BE2C (cell line): ENCODE measurements around the gene THSD7A.
"Not testable (repeated sequence)": the region's sequence is repeated elsewhere in the genome, so short reads cannot be mapped to it uniquely, and the experiment has no call there.

Experiments used
- DNase-seq: peaks from one replicate; pipeline ENCODE4 v3.0.0-alpha.2; 2020
- H3K27me3 ChIP-seq: fragments of 250-450 bp; sonication (Bioruptor Pico); 2 replicates; pipeline ENCODE4 v1.5.1; 2020; ENCODE audit warnings: mild to moderate bottlenecking
- H3K36me3 ChIP-seq: fragments of 250-450 bp; sonication (Bioruptor Pico); 2 replicates; pipeline ENCODE4 v1.5.1; 2020; ENCODE audit warnings: mild to moderate bottlenecking
- H3K4me1 ChIP-seq: fragments of 250-450 bp; sonication (Bioruptor Pico); 2 replicates; pipeline ENCODE4 v1.5.1; 2020
- H3K4me3 ChIP-seq: 2 replicates; pipeline ENCODE4 v1.5.1; 2011; ENCODE audit warnings: low read depth, low read length
- H3K9me3 ChIP-seq: fragments of 250-450 bp; sonication (Bioruptor Pico); 2 replicates; pipeline ENCODE4 v1.5.1; 2020
- CTCF ChIP-seq: IDR thresholded peaks from 2 replicates; pipeline ENCODE4 v1.5.1; 2012; ENCODE audit warnings: mild to moderate bottlenecking, low read depth, low read length

Gene THSD7A

GRCh38 chr7:11529382-11529781 lies 302.6 kb downstream of the THSD7A start:
- no peak for TF ChIP-seq CTCF
- Histone ChIP-seq H3K9me3 (no peaks in the 10 kb centered on the region; the same call in 1 of the 2 replicates), H3K27me3 (no peaks in the 10 kb centered on the region), H3K4me1 (no peaks in the 10 kb centered on the region), H3K36me3 (peaks cover 3% of the 10 kb centered on the region; the same call in 1 of the 2 replicates), H3K4me3 (no peak overlapping the region)
- no peak for DNase-seq

DNA sequence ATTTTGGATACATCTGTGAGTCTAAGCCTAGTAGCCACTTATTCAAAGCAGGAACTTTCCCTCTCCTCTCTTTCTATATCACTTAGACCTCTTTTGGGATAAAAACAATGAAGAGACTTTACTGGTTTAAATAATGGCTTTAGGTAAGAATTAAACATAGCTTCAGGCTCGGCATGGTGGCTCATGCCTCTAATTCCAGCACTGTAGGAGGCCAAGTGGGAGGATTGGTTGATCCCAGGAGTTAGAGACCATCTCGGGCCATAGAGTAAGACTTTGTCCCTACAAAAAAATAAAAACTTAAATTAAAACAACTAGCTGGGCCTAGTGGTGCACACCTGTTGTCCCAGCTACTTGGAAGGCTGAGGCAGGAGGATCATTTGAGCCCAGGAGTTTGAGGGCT lies 304.3 kb downstream of the THSD7A start:
- Histone ChIP-seq H3K4me3 (no peak overlapping the region), H3K4me1 (no peaks in the 10 kb centered on the region), H3K36me3 (peaks cover 3% of the 10 kb centered on the region; the same call in 1 of the 2 replicates), H3K9me3 (no peaks in the 10 kb centered on the region; the same call in 1 of the 2 replicates), H3K27me3 (no peaks in the 10 kb centered on the region)
- DNase-seq, result no peak
- TF ChIP-seq CTCF, result no peak

DNA sequence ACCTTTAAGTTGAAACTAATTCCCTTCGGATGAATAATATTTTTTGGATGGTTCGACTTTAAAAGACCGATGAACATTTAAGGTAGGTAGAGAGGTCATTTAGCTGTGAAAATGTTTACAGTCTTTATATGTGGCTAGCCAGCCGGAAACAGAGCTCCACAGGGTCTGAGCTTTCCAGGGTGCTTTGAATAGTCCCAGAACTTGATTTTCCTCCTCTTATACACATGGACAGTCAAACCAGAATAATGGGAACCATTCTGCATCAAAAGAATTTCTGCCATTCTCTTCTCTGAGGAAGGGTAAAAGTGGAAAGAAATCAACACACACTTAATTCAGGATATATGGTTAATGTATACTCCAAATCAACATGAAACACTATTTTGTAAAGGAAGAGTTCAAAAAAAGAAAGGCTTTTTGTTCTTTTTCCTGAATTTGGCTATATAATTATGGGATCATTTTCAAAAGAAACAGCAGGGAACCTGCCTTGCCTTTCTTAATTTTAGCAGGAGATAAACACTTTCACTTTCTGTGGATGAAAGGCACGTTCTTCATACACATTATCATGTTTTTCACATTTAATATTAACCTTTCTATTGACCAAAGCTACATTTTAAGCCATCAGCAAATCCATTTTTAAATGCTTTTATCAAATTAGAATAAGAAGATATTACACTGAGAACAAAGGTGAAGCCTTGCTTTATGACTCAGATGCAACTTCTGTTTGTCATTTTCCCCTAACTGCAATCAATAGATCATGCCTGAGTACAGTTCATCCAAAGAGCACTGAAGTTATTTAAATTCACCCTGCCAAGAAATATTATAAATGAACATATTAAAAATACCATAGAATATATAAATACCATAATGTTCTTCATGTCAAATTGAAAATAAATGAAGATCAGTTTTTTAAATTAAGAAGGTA lies 307.3 kb downstream of the THSD7A start:
- DNase-seq, result no peak
- no peak for TF ChIP-seq CTCF
- H3K36me3 ChIP-seq, result peaks cover 3% of the 10 kb centered on the region; the same call in 1 of the 2 replicates
- no peaks in the 10 kb centered on the region; the same call in 1 of the 2 replicates for H3K9me3 ChIP-seq
- no peaks in the 10 kb centered on the region for H3K4me1 ChIP-seq
- H3K4me3 ChIP-seq, result no peak overlapping the region
- H3K27me3 ChIP-seq, result no peaks in the 10 kb centered on the region

DNA sequence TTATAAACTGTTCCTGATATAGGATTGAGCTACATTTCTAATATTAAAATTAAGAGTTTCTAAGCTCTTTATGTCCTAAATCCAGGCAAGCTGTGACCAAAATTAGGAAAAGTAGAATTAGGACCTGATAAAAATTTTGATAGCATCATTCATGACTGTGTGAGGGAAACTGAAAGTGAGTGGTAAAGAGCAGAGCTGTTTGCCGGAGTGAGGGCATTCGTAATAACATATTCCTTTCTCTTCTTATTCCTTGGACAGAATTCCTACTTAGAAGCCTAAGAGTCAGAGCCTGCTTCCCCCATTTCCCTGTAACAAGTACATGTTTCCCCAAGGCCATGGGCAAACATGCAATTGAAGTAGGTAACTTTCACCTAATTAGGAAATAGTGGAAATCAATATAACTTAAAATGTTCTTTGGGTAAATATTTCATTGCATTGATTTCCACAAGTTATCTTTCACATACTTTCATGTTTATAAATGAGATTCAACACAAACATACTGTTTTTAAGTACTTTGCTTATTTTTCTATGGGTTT lies 310.0 kb downstream of the THSD7A start:
- not testable (repeated sequence) for H3K36me3 ChIP-seq, H3K27me3 ChIP-seq, DNase-seq, H3K9me3 ChIP-seq, H3K4me3 ChIP-seq, H3K4me1 ChIP-seq

- TF ChIP-seq CTCF, result no peak
- no peaks in the 10 kb centered on the region for H3K4me1 ChIP-seq
- DNase-seq, result no peak
- no peak overlapping the region for H3K4me3 ChIP-seq
- no peaks in the 10 kb centered on the region for H3K9me3 ChIP-seq
- no peaks in the 10 kb centered on the region for H3K36me3 ChIP-seq
- H3K27me3 ChIP-seq, result no peaks in the 10 kb centered on the region
These were observed 314.1 kb downstream of the THSD7A start for GRCh38 chr7:11517853-11518252.

DNA sequence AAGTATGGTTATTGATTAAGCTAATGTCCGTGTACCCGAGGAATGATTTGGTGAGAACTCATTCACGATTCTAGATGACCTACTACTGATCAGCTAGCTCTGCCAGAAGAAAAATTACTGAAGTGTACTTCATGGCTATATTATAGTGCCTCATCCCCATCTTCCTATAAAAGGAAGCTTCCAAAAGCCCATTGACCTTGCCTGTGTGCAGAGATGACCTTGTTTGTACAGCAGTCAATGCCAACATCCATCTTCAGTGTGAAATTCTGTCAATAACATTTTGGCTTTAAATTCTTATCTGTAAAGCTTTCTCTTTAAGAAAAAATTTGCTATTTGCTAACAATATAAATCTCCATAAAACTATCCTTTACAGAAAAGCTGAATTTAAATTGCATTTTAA lies 315.7 kb downstream of the THSD7A start:
- TF ChIP-seq CTCF, result no peak
- DNase-seq, result no peak
- no peaks in the 10 kb centered on the region for H3K4me1 ChIP-seq

More for the DNA sequence above, 315.7 kb downstream of the THSD7A start:
- no peak overlapping the region for H3K4me3 ChIP-seq
- H3K27me3 ChIP-seq, result no peaks in the 10 kb centered on the region
- H3K36me3 ChIP-seq, result no peaks in the 10 kb centered on the region
- H3K9me3 ChIP-seq, result no peaks in the 10 kb centered on the region
